Smooth muscle cell (in vitro differentiated cells): ENCODE measurements around the gene CNKSR3. TPM values are rescaled to one million over a fixed set of nuclear protein-coding genes. Genes with fewer than 3 reads are reported as not detected.

Source experiments
- DNase-seq: peaks from one replicate; lab custom pipeline; 2025; ENCODE audit not compliant: unreplicated experiment; lab: John Stamatoyannopoulos, UW
- H2AFZ ChIP-seq: fragments of 200-600 bp; sonication (generic); 2 replicates; pipeline ENCODE4 v1.6.0; 2016; ENCODE audit warnings: antibody characterized with exemption, low read depth, mild to moderate bottlenecking
- H3F3A ChIP-seq: fragments of 200-600 bp; sonication (generic); 2 replicates; pipeline ENCODE4 v1.6.0; 2017; ENCODE audit warnings: antibody characterized with exemption, low read depth
- H3K27ac ChIP-seq: fragments of 200-600 bp; sonication (generic); 2 replicates; pipeline ENCODE4 v1.5.1; 2016; ENCODE audit warnings: low read depth, mild to moderate bottlenecking
- H3K27me3 ChIP-seq: fragments of 200-600 bp; sonication (generic); 2 replicates; pipeline ENCODE4 v1.6.1; 2016; ENCODE audit warnings: low read depth, mild to moderate bottlenecking
- H3K36me3 ChIP-seq: fragments of 200-600 bp; sonication (generic); 2 replicates; pipeline ENCODE4 v1.5.1; 2016; ENCODE audit warnings: low read depth
- H3K4me1 ChIP-seq: fragments of 200-600 bp; sonication (generic); 2 replicates; pipeline ENCODE4 v1.5.1; 2016; ENCODE audit warnings: low read depth
- H3K4me2 ChIP-seq: fragments of 200-600 bp; sonication (generic); 2 replicates; pipeline ENCODE4 v1.6.0; 2016; ENCODE audit warnings: mild to moderate bottlenecking
- H3K4me3 ChIP-seq: fragments of 200-600 bp; sonication (generic); 2 replicates; pipeline ENCODE4 v1.5.1; 2016; ENCODE audit warnings: mild to moderate bottlenecking
- H3K79me2 ChIP-seq: fragments of 200-600 bp; sonication (generic); 2 replicates; pipeline ENCODE4 v1.6.0; 2016; ENCODE audit warnings: low read depth, mild to moderate bottlenecking
- H3K9ac ChIP-seq: fragments of 200-600 bp; sonication (generic); 2 replicates; pipeline ENCODE4 v1.6.0; 2016; ENCODE audit warnings: low read depth
- H3K9me3 ChIP-seq: fragments of 200-600 bp; sonication (generic); replicated peaks from 2 replicates; pipeline ENCODE4 v1.5.1; 2016; ENCODE audit warnings: low read depth
- H4K20me1 ChIP-seq: fragments of 200-600 bp; sonication (generic); 2 replicates; pipeline ENCODE4 v1.6.0; 2016; ENCODE audit warnings: low read depth
- CTCF ChIP-seq: fragments of 200-600 bp; sonication (generic); IDR thresholded peaks from 2 replicates; pipeline ENCODE4 v1.5.1; 2017; ENCODE audit warnings: borderline replicate concordance, mild to moderate bottlenecking, antibody characterized with exemption; ENCODE audit not compliant: insufficient read depth, poor library complexity, severe bottlenecking
- WGBS: methylation state at CpG from one replicate; pipeline ENCODE4 v1.1.7; 2016; ENCODE audit warnings: low lambda C conversion rate; 5-methylcytosine and 5-hydroxymethylcytosine counted together
- polyA plus RNA-seq: library from polyadenylated mRNA; unstranded; fragments of >200 nt; fragmentation: Nextera tagmentation; extraction: Ambion mirVana; gene quantifications from 2 replicates; pipeline ENCODE4 v1.2.1, GENCODE V29; 2016
- total RNA-seq: library from RNA; depleted of rRNA; stranded (reverse); fragments of >200 nt; gene quantifications from 2 replicates; pipeline ENCODE4 v1.2.3, GENCODE V29; 2014

CNKSR3 gene
- total and polyA plus RNA-seq, 2 experiments from 2014 or later, result 5.0 to 5.5 TPM

DNA sequence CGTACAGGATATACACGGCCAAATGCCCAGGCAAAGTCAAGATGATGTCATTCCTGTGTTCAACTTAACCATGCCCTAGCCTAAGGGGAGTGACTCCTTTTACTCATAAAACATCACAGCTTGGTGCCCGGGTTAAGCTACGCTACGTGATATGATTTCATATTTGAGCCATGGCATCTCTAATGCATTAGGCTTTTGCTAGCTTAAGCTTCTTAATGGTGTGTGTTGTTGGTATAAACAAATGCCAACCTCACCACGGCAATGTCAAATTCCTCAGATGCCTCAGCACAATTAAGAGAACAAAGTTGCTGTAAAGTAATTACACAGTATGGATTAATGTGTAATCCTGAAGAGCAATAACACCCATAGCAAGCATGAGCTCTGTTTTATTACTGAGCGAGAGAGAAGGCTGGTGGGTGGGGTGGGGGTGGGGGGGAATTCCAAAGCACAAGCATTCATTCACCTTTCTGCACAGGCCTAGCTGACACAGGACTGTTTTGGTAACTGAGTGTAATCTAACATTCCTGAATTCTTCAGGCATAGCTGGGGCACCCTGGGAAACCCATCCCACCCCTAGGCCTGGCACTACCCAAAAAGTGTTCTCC is 44.7 kb upstream of the CNKSR3 start:
- Histone ChIP-seq H3K27me3 (no peaks in the 10 kb centered on the region), H4K20me1 (no peaks in the 10 kb centered on the region), H3K79me2 (no peaks in the 10 kb centered on the region), H3K4me3 (no peak overlapping the region), H3F3A (peaks cover 11% of the 10 kb centered on the region), H3K36me3 (no peaks in the 10 kb centered on the region), H3K9me3 (no peaks in the 10 kb centered on the region), H3K9ac (peak overlapping the region; percentile 27), H3K27ac (peak overlapping the region; percentile 43), H2AFZ (no peak overlapping the region), H3K4me2 (peak overlapping the region; percentile 51), H3K4me1 (peaks cover 4% of the 10 kb centered on the region)
- TF ChIP-seq CTCF, result no peak
- no peak for DNase-seq
- WGBS, result 21% methylated on average over 7 of the region's 7 CpGs

DNA sequence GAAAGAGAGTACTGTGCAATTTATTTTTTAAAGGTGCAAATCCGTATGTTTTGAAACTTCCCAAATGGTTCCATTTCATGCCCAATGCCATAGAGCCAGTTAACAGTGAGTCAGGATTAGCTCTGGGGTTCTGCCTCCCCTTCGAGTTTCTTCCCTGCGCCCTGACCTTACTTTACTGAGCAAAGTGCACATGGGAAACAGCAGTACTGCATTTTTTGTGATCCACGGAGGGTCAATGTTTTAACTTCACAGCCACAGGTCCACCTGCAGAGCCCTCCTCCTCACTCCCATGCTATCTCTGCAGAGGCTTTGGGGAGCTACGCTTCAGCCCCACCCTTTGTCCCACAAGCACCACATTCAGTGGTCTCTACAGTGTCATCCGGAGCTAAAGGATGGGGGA is 44.0 kb upstream of the CNKSR3 start:
- 86% methylated on average over 6 of the region's 6 CpGs for WGBS
- no peak overlapping the region for H3K4me3 ChIP-seq
- H3K27me3 ChIP-seq, result no peaks in the 10 kb centered on the region
- H3K27ac ChIP-seq, result peak overlapping the region; percentile 43
- H3K9ac ChIP-seq, result peak overlapping the region; percentile 27
- no peaks in the 10 kb centered on the region for H4K20me1 ChIP-seq
- no peaks in the 10 kb centered on the region for H3K9me3 ChIP-seq
- peaks cover 4% of the 10 kb centered on the region for H3K4me1 ChIP-seq
- peak overlapping the region; percentile 51 for H3K4me2 ChIP-seq
- no peak for DNase-seq
- H2AFZ ChIP-seq, result no peak overlapping the region
- H3F3A ChIP-seq, result peaks cover 11% of the 10 kb centered on the region
- H3K36me3 ChIP-seq, result no peaks in the 10 kb centered on the region
- H3K79me2 ChIP-seq, result no peaks in the 10 kb centered on the region
- no peak for TF ChIP-seq CTCF

- Histone ChIP-seq H3K79me2 (no peaks in the 10 kb centered on the region), H3K4me2 (no peak overlapping the region), H3K9ac (no peak overlapping the region), H3K9me3 (no peaks in the 10 kb centered on the region), H2AFZ (no peak overlapping the region), H3K27me3 (no peaks in the 10 kb centered on the region), H3K4me3 (no peak overlapping the region), H3F3A (peaks cover 18% of the 10 kb centered on the region), H3K27ac (no peak overlapping the region), H3K36me3 (no peaks in the 10 kb centered on the region), H3K4me1 (peaks cover 4% of the 10 kb centered on the region), H4K20me1 (no peaks in the 10 kb centered on the region)
- TF ChIP-seq CTCF, result no peak
- no peak for DNase-seq
Observed at GRCh38 chr6:154550779-154551178, 40.3 kb upstream of the CNKSR3 start.

DNA sequence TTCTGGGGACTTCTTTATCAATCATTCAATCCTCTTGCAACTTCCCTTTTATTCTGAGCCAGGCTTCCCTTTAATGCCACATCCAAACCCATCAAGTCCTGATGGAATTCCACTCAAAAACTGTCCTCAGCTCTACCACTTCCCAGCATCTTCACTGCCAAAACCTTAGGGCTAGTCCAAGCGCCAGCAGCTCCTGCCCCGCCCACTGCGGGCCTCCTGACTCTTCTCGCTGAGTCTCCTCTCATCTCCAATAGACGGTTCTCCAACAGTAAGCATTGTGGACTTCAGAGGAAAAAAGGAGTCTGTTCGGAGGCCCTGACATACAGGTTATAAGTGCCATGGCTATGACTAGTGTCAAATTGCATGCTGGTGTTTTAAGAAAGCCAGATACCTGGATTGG is 38.7 kb upstream of the CNKSR3 start:
- Histone ChIP-seq H3K27me3 (no peaks in the 10 kb centered on the region), H3K9ac (no peak overlapping the region), H3K27ac (no peak overlapping the region), H3K4me2 (no peak overlapping the region), H3F3A (peaks cover 7% of the 10 kb centered on the region), H3K4me3 (no peak overlapping the region), H2AFZ (no peak overlapping the region), H3K4me1 (no peaks in the 10 kb centered on the region), H3K9me3 (no peaks in the 10 kb centered on the region), H3K36me3 (no peaks in the 10 kb centered on the region), H3K79me2 (no peaks in the 10 kb centered on the region), H4K20me1 (no peaks in the 10 kb centered on the region)
- WGBS, result 96% methylated on average over 6 of the region's 6 CpGs
- TF ChIP-seq CTCF, result no peak
- no peak for DNase-seq
